GM21423 (cell line): ENCODE measurements around the gene FRK.
A peak's percentile ranks its signal among the peaks of the same experiment; 100 is the strongest.
"Not testable (repeated sequence)": the region's sequence is repeated elsewhere in the genome, so short reads cannot be mapped to it uniquely, and the experiment has no call there.

ENCODE experiments used
- ATAC-seq: cut with Tn5 transposase; IDR thresholded peaks from one replicate; pipeline ENCODE4 v1.9.1; 2021; ENCODE audit warnings: mild to moderate bottlenecking, moderate library complexity; ENCODE audit not compliant: unreplicated experiment

Gene FRK

DNA sequence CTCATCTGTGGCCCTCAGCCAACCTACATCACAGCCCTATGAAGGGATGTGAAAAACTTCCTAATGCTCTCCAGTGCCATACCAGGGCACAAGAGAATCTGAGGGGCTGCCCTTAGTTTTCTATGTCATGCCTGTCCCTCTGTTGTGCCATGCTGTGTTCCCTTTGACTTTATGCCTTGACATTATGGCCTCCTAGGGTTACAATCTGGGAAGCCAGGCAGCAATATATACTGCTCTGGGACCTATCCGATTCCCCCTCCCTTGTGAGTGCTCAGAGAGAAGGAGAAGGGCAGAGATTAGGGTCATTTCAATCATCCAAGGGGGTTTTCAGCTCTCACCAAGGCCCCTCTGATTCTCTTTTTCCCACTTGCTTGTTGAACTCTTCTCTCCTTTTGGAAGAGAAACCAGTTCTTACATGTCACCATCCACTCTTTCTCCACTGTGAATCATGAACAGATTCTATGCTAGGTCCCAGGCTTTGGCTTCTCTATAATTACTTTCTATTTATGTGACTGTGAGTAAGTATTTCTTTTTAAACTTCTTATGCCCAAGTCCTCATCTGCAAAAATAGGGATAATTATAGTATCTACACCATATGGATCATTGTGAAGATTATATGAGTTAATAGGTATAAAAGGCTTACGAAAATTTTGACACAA, 14.2 kb upstream of the FRK start:
- ATAC-seq: no peak

DNA sequence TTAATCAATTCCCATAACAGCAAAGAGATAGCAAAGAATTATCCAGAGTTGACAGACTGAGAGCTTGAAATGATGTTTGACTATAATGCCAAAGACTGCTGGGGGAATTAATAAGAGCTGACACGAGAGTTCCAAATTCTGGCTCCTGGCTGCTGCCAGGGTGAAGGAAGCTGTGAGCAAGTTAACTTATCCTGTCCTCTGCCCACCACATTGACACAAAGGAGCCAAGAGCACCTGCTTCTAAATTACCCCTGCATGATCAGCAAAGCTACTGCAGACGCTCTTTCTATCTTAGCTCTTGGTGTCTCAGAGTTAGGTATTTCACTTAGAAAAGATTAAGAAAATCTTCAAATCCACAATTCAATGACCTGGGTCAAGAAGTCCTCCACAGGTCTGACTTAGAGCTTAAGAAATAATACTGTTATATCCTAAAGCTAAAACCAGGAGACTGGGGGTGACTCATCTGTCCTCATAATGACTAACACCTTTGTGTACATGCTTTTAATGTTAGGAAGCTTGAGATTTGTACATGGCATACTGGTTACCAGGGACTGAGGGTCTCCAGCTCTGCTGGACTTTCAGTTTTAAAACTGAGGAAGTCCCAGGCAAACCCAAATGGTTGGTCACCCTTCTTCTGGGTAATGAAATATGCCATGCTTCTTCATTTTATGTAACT, 13.2 kb upstream of the FRK start:
- ATAC-seq: no peak

DNA sequence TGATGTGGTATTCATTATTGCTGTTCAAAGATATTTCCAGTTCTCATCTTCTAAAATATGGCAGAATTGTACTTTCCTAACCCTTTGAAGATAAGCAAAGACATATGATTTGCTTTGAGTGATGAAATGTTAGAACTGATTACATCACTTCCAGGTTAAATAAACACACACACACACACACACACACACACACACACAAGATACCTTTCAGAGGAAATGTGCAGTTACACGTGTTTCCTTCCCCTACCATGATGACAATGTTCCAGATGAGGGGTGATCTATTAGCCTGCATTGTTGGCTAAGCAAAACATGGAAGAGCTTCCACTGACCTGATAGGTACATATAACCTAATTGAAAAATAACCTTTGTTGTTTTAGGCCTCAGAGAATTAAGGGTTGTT, 11.7 kb upstream of the FRK start:
- ATAC-seq: no peak

DNA sequence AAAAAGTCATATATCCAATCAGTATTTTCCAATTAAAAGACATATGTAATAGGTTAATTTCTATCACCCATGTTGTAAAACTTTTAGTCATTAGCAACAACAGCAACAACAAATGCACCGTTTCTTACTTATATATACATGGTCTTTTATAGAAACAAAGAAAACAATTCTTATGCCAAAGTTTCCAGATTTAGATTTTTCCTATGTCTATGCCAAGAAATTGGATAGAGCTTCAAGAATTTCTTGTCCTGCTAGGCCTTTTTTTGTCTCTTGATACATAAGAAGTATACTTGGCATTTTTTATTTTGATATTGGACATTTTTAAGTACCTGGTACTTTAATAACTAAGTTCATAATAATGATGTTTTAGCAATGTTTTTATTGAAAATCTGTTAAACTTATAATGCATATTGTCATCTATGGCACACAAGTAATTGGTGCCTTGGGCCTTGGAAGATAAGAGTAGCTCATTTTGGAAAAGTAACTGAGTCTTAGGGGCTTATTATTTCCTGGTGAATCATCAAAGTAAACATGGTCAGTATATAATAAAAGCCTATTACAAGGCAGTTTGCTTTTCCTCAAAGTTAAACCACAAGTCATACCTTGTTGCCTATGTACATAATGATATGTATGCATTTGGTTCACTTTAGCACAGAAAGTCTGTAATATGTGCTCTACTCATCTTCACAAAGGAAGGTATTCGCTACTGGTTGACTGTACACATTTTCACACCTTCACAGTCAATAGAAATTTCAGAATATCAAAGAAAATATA, 10.1 kb upstream of the FRK start:
- no peak for ATAC-seq

DNA sequence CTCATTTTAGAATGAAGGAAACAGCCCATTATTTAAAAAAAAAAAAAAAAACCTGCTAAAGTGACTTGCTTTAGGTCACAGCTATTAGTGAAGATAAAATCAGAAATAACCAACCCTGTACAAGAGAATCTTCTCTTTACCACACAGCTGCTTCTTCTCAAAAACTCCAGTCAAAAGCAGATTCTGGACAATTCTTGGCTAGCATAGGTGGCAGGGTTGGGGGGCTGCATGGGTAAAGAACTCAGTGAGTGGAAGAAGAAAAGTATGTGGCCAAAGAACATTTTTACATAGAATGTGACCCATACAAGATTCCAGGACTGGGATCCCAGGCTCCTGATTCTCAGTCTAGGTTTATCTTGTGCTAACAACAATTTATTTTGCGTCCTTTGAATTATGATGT, 9.4 kb upstream of the FRK start:
- ATAC-seq: no peak

DNA sequence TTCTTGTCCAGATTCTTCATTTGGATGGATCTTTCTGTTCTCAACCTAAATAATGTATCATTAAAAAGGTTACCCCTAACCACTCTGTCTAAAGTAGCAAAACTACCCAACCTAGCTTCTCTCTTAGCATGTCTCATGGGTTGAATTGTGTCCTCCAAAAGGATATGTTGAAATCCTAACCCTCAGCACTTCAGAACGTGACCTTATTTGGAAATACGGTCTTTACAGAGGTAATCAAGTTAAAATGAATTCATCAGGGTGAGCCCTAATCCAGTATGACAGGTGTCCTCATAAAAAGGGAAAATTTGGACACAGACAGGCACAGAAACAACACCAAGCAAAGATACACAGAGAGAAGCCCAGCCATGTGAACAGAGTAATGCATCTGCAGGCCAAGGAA, 6.1 kb upstream of the FRK start:
- ATAC-seq: no peak

DNA sequence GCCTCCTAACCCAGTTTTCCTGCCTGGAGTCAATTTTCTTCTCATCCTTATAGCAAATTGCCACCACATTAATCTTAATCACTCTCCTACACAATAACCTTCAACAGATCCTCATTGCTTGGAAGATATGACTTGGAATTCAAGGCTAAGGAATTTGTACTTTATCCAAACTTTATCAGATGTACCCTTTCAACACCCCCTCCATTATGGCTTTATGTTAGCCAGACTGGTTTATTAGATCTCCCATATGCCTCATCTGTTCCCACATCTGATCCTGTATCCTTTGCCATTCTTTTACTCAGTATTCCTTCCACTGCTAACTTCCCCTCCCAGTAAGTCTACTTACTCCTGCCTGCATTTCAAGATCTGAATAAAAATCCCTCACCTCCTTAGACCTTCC, 4.0 kb upstream of the FRK start:
- ATAC-seq: no peak

DNA sequence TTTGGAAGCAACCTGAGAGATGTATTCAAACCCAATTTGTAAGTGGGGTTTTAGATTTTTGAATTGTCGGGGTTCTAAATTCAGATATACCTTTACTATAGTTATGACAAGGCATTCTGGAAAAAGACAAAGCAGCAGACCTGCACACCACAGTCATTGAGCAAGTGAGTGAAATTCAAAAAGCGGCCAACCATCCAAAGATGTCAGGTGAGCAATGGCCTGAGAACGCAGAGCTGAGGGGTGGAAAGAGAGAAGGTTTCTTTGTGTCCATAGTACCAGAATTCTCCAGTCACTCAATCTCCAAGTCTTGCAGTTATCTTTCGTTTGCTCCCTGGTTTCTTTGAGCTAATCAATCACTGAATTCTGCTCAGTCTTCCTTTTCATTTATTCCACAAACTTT, 1.8 kb upstream of the FRK start:
- ATAC-seq: no peak

DNA sequence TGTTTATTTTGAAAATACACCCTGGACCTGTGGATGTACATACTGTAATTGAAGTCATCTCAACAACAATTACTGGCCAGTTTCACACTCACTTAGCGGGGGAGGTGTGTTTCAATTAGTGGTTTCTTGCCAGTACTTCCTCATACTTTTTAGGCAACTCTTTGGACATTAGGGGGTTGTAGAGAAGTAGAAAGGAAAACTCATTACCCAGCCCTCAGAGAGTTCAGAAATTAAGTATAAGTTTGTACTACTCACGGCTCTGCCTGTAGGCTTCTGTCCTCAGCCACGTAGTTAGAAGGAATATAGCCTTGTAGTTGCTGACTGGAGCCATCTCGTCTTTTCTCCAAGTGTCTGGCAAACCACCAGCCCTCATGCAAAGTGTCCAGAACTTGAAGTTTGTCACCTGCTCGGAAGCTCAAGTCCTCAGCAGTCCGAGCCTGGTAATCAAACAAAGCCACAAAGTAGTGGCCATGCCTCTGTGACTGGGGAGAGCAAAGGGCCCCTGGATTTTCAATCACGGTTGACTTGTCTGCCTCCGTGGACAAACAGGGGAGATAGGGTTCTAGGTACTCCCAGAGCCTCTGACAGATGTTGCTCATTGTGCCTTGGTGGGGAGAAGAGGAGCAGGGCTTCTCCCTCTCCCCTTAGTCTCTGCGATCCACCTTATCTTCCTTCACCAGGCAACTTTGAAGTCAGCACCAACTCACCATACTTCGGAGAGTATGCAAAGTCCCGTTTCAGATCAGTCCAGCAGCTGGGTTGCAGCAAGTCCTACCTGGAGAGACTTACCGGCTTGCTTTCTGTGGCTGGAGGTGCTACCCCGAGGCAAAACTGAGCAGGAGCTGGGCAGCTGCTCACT, 749 bp downstream of the FRK start:
- ATAC-seq: peak; percentile 57

DNA sequence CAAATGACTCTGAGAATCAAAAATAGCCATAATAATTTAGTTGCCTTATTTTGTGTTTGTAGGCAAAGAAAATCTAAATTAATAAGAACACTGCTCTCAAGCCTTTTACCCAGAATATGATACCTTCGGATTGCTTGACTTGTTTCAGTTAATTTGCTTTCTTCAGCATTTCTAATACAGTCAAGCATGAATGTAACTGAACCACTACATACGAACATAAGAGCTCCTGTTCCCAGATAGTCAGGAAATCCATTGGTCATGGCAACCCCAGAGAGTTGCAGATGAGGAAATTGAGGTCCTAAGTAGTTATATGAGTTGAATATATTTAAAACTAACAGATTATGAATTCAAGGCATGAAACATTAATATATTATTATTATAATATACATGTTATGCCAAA, 2.9 kb downstream of the FRK start:
- no peak for ATAC-seq

DNA sequence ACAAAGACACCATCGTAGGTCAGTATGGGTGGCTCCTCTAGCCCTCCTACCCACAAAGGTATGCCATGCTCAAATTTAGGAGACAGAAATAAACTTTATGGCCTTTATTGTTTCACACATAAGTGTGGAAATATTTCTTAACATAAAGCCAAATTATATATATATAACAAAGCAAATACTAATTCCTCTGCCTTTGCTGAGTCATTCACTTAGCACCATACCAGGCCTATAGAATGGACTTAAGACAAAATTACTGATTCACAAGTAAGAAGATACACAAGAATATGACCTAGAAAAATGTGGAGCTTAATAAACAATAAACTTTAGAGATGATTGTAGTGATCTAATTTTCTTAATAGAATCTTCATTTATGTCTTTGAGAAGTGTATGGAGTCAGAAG, 5.2 kb downstream of the FRK start:
- no peak for ATAC-seq

DNA sequence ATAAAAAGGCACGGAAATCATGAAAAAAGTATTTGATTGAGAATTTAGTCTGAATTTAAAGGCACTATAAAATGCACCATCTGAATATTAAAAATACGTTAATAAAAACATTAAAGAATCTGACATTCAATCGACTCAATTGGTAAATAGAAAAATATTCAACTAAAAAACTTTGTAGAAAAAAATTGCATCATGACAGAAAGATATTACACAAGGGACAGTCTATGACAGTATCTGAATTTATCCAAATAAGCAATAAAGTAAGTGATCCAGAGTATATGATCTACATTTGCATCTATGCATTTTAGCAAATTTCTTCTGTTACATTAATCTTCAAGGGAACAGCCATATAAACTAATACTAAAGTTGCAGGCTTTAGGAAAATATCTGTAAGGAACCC, 9.4 kb downstream of the FRK start:
- ATAC-seq: no peak

DNA sequence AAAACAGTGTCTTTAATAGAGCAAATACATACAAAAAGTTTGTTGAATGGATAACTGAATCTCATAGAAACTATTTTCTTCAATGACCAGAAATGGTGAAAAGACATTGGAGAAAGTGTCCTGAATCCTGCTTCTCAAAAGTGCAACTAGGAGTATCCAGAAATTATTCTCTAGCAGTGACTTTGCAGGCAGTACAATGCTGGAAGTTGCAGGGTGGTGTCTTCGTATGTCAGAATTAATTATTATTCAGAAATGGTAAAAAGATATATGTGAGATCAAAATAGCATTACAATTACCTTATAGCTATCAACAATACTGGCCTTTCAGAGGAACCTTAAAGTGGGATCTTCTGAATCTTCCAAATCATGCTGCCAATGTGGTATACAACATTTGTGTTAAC, 10.0 kb downstream of the FRK start:
- no peak for ATAC-seq

DNA sequence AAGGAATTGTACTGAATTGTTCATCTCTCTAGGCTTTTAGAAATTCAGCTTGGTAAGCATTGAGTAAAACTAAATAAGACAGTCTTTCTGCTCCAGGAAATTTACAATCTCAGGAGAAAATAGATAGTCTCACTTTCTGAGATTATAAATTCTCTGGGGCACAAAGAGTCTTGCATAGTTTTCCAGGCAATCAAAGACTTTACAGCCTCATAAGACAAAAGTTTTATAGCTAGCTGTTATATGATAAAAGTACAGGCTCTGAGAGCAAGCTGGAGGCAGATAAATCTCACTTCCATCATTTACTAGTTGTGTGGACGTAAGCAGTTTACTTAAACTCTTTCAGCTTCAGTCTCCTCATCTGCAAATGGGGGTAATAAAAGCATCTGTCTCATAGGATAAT, 11.4 kb downstream of the FRK start:
- no peak for ATAC-seq

DNA sequence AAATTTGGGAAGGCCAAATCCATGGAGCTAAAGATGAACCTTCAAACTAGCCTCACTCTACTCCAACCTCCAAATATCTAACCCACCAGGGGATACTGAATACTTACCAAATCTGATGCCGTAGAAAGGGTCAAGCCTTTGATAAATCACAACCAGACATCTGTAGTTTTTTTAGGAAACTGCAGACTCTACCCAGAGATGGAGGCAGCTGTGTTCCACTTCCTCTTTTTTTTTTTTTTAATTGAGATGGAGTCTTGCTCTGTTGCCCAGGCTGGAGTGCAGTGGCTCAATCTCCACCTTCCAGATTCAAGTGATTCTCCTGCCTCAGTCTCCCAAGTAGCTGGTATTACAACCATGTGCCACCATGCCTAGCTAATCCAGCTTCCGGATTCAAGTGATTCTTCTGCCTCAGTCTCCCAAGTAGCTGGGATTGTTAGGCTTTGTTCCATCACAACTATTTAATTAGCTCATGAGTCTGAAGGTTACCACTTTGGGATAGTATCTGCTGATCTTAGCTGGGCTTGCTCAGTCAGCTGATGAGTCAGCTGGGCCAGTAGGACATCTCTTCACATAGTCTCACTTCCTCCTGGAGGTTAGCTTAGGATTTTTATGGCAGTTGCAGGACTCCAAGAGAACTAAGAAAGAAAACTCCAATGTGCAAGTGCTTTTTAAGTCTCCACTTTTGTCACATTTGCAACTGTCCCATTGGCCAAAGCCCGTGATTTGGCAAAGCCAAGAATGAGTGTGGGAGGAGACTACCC, 13.3 kb downstream of the FRK start:
- ATAC-seq: peak; percentile 91

DNA sequence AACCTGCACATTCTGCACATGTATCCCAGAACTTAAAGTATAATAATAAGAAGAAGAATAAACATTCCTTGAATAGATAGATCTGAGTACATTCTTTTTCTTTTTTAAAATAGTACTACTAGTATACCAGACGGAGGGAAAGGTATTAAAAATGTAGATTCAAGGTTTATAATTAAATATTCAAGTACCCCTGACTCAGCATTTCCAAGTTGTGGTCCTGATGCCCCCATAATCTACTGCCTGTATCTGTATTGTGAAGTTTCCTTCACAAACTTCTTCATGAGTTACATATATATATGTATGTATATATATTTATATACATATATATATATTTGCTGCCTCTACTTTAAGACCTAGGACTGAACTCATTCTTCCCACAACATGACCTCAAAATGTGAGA, 14.0 kb downstream of the FRK start:
- ATAC-seq: no peak

DNA sequence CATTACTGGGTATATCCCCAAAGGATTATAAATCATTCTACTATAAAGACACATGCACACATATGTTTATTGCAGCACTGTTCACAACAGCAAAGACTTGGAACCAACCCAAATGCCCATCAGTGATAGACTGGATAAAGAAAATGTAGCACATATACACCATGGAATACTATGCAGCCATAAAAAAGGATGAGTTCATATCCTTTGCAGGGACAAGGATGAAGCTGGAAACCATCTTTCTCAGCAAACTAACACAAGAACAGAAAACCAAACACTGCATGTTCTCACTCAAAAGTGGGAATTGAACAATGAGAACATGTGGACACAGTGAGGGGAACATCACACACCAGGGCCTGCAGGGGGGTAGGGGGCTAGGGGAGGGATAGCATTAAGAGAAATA, 14.4 kb downstream of the FRK start:
- ATAC-seq: not testable (repeated sequence)

DNA sequence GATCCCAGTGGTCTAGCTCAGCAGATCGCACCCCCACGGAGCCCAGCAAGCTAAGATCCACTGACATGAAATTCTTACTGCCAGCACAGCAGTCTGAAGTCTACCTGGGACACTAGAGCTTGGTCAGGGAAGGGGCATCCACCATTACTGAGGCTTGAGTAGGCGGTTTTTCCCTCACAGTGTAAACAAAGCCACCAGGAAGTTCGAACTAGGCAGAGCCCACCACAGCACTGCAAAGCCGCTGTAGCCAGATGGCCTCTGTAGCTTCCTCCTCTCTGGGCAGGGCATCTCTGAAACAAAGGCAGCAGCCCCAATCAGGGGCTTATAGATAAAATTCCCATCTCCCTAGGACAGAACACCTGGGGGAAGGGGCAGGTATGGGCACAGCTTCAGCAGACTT, 18.8 kb downstream of the FRK start:
- no peak for ATAC-seq

DNA sequence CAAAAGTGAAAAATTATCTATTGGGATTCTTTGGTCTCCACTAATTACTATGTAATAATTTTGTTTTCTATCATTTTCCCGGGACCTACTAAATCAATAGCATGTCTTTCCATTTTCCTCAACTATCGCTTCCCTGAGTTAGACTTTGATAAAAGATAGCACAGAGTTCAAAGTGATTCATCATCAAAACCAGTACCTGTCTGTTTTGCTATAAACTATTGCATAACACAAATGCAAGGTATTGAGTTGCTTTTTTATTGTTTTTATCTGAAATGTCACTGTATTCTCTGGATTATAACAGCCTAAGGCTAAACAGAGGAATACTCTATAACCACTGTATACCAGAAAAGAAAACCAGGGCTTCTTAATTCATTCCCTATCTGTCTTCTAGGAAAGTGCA, 19.7 kb downstream of the FRK start:
- no peak for ATAC-seq

DNA sequence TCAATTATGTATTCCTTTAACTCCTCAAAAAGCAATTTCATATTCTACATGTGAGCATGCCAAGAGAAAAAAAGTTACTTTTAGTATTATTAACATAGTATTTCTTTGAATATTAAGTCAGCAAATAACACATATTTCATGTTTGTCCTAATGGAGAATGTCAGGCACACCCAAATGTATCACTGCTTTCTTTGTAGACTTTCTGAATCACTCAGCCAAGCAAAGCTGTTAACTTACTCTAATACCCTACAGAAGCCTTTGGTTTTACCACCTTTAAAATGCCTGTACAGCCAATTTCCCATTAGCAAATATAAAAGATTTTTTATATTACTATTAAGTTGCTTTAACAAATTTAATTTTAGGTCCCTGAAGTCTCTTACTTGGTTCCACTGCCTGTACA, 23.8 kb downstream of the FRK start:
- ATAC-seq: no peak
